PFSK-1 (cell line): ENCODE data around the gene TSC2.

Experiments used
- FOXP2 ChIP-seq: optimal IDR thresholded peaks from 2 replicates; pipeline ENCODE3; 2011; ENCODE audit warnings: borderline replicate concordance, control low read depth, inconsistent platforms; ENCODE audit not compliant: insufficient read depth; ENCODE audit errors: extremely low read length, extremely low read depth
- POLR2AphosphoS5 ChIP-seq: IDR thresholded peaks from 2 replicates; pipeline ENCODE4 v1.6.1; 2012; ENCODE audit warnings: low read depth, mild to moderate bottlenecking, control low read depth, low read length, moderate library complexity
- REST ChIP-seq, 2 experiments: IDR thresholded peaks; 2 replicates each; pipeline versions ENCODE4 v1.6.1 to v1.8.0; 2011 to 2012; ENCODE audit warnings: low read depth in 2 of 2, low read length in 2 of 2, control low read depth in 1 of 2, inconsistent platforms in 1 of 2, mild to moderate bottlenecking in 1 of 2, moderate library complexity in 1 of 2; ENCODE audit not compliant: insufficient read depth in 1 of 2
- SIN3A ChIP-seq: IDR thresholded peaks from 2 replicates; pipeline ENCODE4 v1.6.1; 2012; ENCODE audit warnings: mild to moderate bottlenecking, low read length, moderate library complexity, borderline replicate concordance; ENCODE audit not compliant: insufficient read depth
- TAF1 ChIP-seq: IDR thresholded peaks from 2 replicates; pipeline ENCODE4 v1.6.1; 2012; ENCODE audit warnings: low read length, control low read depth, borderline replicate concordance; ENCODE audit not compliant: insufficient read depth

Gene TSC2

GRCh38 chr16:2040787-2041522, 6.8 kb upstream of the TSC2 start:
- TF ChIP-seq POLR2AphosphoS5 (no peak), FOXP2 (no peak), SIN3A (no peak), TAF1 (no peak), REST (IDR thresholded peaks at IDR 0.05; ENCODE audit: insufficient read depth in 1 of 2, low read depth in 2 of 2, low read length in 2 of 2) (no peak)

GRCh38 chr16:2042171-2042985, 5.4 kb upstream of the TSC2 start:
- TF ChIP-seq POLR2AphosphoS5 (no peak), REST (IDR thresholded peaks at IDR 0.05; ENCODE audit: insufficient read depth in 1 of 2, low read depth in 2 of 2, low read length in 2 of 2) (no peak), SIN3A (no peak), FOXP2 (no peak)

- TF ChIP-seq REST (IDR thresholded peaks at IDR 0.05; ENCODE audit: insufficient read depth in 1 of 2, low read depth in 2 of 2, low read length in 2 of 2) = no peak
- no peak for TF ChIP-seq FOXP2
- no peak for TF ChIP-seq POLR2AphosphoS5
- TF ChIP-seq TAF1 = no peak
- TF ChIP-seq SIN3A = no peak
Observed at GRCh38 chr16:2042986-2043666, 4.7 kb upstream of the TSC2 start.

GRCh38 chr16:2043667-2044451, 3.9 kb upstream of the TSC2 start:
- TF ChIP-seq POLR2AphosphoS5 = no peak
- no peak for TF ChIP-seq TAF1
- no peak for TF ChIP-seq FOXP2
- no peak for TF ChIP-seq SIN3A
- TF ChIP-seq REST (IDR thresholded peaks at IDR 0.05; ENCODE audit: insufficient read depth in 1 of 2, low read depth in 2 of 2, low read length in 2 of 2) = no peak
